Transverse colon (tissue), 4 donors: Measurements from ENCODE around the gene FILIP1L. TPM values are rescaled to one million over a fixed set of nuclear protein-coding genes. Genes with fewer than 3 reads are reported as not detected.

Source experiments
- DNase-seq: peaks from one replicate; pipeline ENCODE4 v3.0.0-alpha.2; 2019
- H3K27ac ChIP-seq, 4 donors: fragments of 200-600 bp; sonication (generic); 2 replicates each; pipeline ENCODE4 v1.5.1; 2016 to 2018; ENCODE audit warnings: inconsistent platforms in 4 of 4
- H3K27me3 ChIP-seq: fragments of 200-600 bp; sonication (generic); 2 replicates; pipeline ENCODE4 v1.5.1; 2017; ENCODE audit warnings: inconsistent platforms
- H3K36me3 ChIP-seq, 4 donors: fragments of 200-600 bp; sonication (generic); 2 replicates each; pipeline ENCODE4 v1.5.1; 2017 to 2019; ENCODE audit warnings: inconsistent platforms in 4 of 4
- H3K4me1 ChIP-seq, 4 donors: fragments of 200-600 bp; sonication (generic); 2 replicates each; pipeline ENCODE4 v1.5.1; 2017 to 2020; ENCODE audit warnings: inconsistent platforms in 4 of 4
- H3K4me3 ChIP-seq, 4 donors: fragments of 200-600 bp; sonication (generic); 1 replicate in 1 of 4; 2 replicates in 3 of 4; pipeline versions ENCODE4 v1.5.1 to v1.6.1; 2017 to 2019; ENCODE audit warnings: inconsistent platforms in 4 of 4
- H3K9me3 ChIP-seq, 2 donors: fragments of 200-600 bp; sonication (generic); 2 replicates each; pipeline ENCODE4 v1.5.1; 2017 to 2019; ENCODE audit warnings: inconsistent platforms in 2 of 2
- EP300 ChIP-seq: sonication (generic); formaldehyde crosslinking; IDR thresholded peaks from one replicate; pipeline ENCODE4 v1.6.1; 2017; ENCODE audit warnings: antibody characterized with exemption, low read depth
- POLR2A ChIP-seq: fragments of 450-650 bp; IDR thresholded peaks from one replicate; pipeline ENCODE4 v1.6.1; 2016; ENCODE audit warnings: antibody characterized with exemption, mild to moderate bottlenecking, moderate library complexity
- POLR2AphosphoS5 ChIP-seq, 3 donors: sonication (generic); formaldehyde crosslinking; IDR thresholded peaks; one replicate each; pipeline ENCODE4 v1.6.1; 2016; ENCODE audit warnings: antibody characterized with exemption in 3 of 3
- WGBS, 2 donors: methylation state at CpG; one replicate each; pipeline ENCODE4 v1.1.5; 2018; ENCODE audit warnings: low coverage in 1 of 2; 5-methylcytosine and 5-hydroxymethylcytosine counted together
- in situ Hi-C, 4 donors: fragments of 200-750 bp; cut with MboI; loops; one replicate each; pipeline versions ENCODE4 v1.15.0 to v1.15.1; 2017; ENCODE audit warnings: low sequenced_read_pairs in 3 of 4, low pct_ligation_motif_present in 1 of 4, low pct_unique_long_range_greater_than_20kb in 1 of 4
- intact Hi-C: fragments of 100-400 bp; cut with DNase I; formaldehyde crosslinking; loops from one replicate; pipeline ENCODE4 v1.15.1; 2023; ENCODE audit warnings: low total_unique reads
- total RNA-seq, 4 donors: library from RNA; depleted of rRNA; stranded (reverse); fragments of >200 nt; gene quantifications; one replicate each; pipeline ENCODE4 v1.1.0, GENCODE V29; 2016
- TF ChIP-seq, protein P1 (sequence below), 5 experiments: fragments of 200-600 bp in 3 of 5; fragments of 450-650 bp in 2 of 5; sonication (generic) in 3 of 5; IDR thresholded peaks; 1 replicate in 2 of 5; 2 replicates in 3 of 5; pipeline ENCODE4 v1.5.1; 2016 to 2017; ENCODE audit warnings: antibody characterized with exemption in 5 of 5, inconsistent platforms in 3 of 5, mild to moderate bottlenecking in 2 of 5, moderate library complexity in 1 of 5

FILIP1L gene
- total RNA-seq, 4 donors from 2014 or later = 12.3 to 38.2 (median 26.9) TPM

DNA sequence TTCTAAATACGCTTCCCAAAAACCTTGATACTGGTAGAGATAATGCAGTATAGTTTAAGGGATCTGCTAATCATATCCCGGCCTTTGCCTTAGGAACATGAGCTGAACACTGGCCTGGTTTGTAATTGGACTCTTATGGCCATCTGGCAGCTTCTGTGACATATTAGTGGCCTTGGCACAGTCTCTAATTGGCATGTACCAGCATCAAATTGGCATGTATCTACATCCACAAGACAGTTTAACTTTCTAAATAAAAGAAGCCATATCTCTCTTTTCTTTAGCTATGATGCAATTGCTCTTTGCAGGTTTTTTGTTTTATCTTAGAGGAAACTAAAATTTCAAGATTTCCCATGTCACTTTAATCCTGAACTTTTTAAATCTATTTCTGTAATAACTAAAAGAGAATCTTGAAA is 44.6 kb upstream of the FILIP1L start:
- H3K9me3 ChIP-seq = peaks cover 5 to 10% of the 10 kb centered on the region in 2 donors
- DNase-seq = no peak
- no peak overlapping the region for H3K4me3 ChIP-seq
- no peaks in the 10 kb centered on the region for H3K27me3 ChIP-seq
- 89 to 100% methylated on average over 1 to 2 of the region's 2 CpGs for WGBS, 2 donors
- H3K36me3 ChIP-seq = peaks cover 0 to 4% (median 0%) of the 10 kb centered on the region in 4 donors
- H3K27ac ChIP-seq = peak overlapping the region; percentile 27 to 59 (median 36)
- intact Hi-C loops = no loop called here
- TF ChIP-seq POLR2AphosphoS5 (IDR thresholded peaks at IDR 0.05) = no peak
- no peak for TF ChIP-seq POLR2A
- TF ChIP-seq, protein P1, sequence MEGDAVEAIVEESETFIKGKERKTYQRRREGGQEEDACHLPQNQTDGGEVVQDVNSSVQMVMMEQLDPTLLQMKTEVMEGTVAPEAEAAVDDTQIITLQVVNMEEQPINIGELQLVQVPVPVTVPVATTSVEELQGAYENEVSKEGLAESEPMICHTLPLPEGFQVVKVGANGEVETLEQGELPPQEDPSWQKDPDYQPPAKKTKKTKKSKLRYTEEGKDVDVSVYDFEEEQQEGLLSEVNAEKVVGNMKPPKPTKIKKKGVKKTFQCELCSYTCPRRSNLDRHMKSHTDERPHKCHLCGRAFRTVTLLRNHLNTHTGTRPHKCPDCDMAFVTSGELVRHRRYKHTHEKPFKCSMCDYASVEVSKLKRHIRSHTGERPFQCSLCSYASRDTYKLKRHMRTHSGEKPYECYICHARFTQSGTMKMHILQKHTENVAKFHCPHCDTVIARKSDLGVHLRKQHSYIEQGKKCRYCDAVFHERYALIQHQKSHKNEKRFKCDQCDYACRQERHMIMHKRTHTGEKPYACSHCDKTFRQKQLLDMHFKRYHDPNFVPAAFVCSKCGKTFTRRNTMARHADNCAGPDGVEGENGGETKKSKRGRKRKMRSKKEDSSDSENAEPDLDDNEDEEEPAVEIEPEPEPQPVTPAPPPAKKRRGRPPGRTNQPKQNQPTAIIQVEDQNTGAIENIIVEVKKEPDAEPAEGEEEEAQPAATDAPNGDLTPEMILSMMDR (IDR thresholded peaks at IDR 0.05) = no peak
- no peak for TF ChIP-seq EP300
- H3K4me1 ChIP-seq = peaks cover 0 to 16% (median 0%) of the 10 kb centered on the region in 4 donors
- in situ Hi-C loops = no loop called here

DNA sequence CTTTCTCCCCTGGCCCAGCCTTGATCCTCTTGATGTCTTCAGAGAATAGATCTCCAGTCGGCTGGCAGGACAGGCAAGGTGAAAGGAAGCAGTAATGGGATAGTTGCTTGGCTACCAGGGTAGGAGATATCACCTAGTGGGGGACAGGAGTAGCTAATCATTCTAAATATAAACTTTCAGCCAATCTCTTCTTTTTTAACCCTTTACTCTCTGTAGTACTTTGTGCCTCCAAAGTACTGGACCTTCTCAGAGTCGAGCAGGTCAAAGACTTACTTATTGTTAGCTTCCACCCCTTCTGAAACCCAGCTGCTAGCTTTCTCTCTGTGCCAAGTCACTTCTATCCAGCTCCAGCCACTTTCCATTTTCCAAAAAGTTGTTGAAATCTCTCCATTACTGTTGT is 43.4 kb upstream of the FILIP1L start:
- H3K27me3 ChIP-seq = no peaks in the 10 kb centered on the region
- H3K27ac ChIP-seq = no peak overlapping the region
- no peak for DNase-seq
- intact Hi-C loops = no loop called here
- H3K4me1 ChIP-seq = peaks cover 0 to 16% (median 0%) of the 10 kb centered on the region in 4 donors
- H3K36me3 ChIP-seq = peaks cover 0 to 4% (median 0%) of the 10 kb centered on the region in 4 donors
- H3K9me3 ChIP-seq = peaks cover 5 to 10% of the 10 kb centered on the region in 2 donors
- TF ChIP-seq POLR2AphosphoS5 (IDR thresholded peaks at IDR 0.05) (no peak), EP300 (no peak), POLR2A (no peak)
- TF ChIP-seq, protein P1 (IDR thresholded peaks at IDR 0.05) = no peak
- H3K4me3 ChIP-seq = no peak overlapping the region
- WGBS, 2 donors = 83 to 91% methylated on average over 2 of the region's 2 CpGs
- in situ Hi-C loops = no loop called here

- Histone ChIP-seq H3K27me3 (no peaks in the 10 kb centered on the region), H3K4me3 (no peak overlapping the region), H3K4me1 (peaks cover 0 to 19% (median 0%) of the 10 kb centered on the region in 4 donors), H3K9me3 (peaks cover 5 to 10% of the 10 kb centered on the region in 2 donors), H3K36me3 (peaks cover 0 to 4% (median 0%) of the 10 kb centered on the region in 4 donors), H3K27ac (no peak overlapping the region)
- DNase-seq = no peak
- in situ Hi-C loops = no loop called here
- no peak for TF ChIP-seq POLR2AphosphoS5 (IDR thresholded peaks at IDR 0.05)
- no peak for TF ChIP-seq POLR2A
- TF ChIP-seq, protein P1 (IDR thresholded peaks at IDR 0.05) = no peak
- no peak for TF ChIP-seq EP300
- intact Hi-C loops = no loop called here
Observed at GRCh38 chr3:100155590-100155989, 41.3 kb upstream of the FILIP1L start.

DNA sequence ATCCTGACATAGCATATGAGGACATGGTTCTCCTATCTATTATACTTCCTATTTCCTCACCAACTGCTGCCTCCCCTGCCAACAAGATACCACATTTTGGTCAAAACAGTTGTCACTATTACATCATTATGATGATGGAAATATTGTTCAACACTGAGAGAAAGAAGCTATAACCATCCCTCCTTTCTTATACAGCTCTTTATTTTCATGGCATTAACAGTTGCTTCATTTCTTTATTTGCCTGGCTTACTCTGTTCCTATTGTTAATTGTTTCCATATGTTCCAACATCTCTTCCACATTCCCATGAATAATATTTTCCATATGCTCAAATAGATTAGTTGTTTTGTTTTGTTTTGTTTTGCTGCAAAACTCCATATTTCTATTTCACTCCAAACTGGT is 40.8 kb upstream of the FILIP1L start:
- Histone ChIP-seq H3K9me3 (peaks cover 5 to 10% of the 10 kb centered on the region in 2 donors), H3K27me3 (no peaks in the 10 kb centered on the region), H3K4me1 (peaks cover 0 to 20% (median 0%) of the 10 kb centered on the region in 4 donors), H3K27ac (no peak overlapping the region), H3K36me3 (peaks cover 0 to 4% (median 0%) of the 10 kb centered on the region in 4 donors), H3K4me3 (no peak overlapping the region)
- in situ Hi-C loops (no loop called here), intact Hi-C loops (no loop called here)
- TF ChIP-seq, protein P1 (IDR thresholded peaks at IDR 0.05) = no peak
- TF ChIP-seq EP300 (no peak), POLR2A (no peak), POLR2AphosphoS5 (IDR thresholded peaks at IDR 0.05) (no peak)
- no peak for DNase-seq
